ENCODE measurements around the gene TNKS2.

Gene TNKS2

GRCh38 chr10:91816981-91817380, 18.8 kb downstream of the TNKS2 start:
- H3K9me3 ChIP-seq (ENCODE audit: control insufficient read depth in 1 of 2, low read length in 2 of 2), result no peaks in the 10 kb centered on the region
- H3K4me1 ChIP-seq (ENCODE audit: control insufficient read depth in 1 of 2, insufficient read depth in 2 of 2, low read length in 2 of 2), result no peaks in the 10 kb centered on the region
- no peak overlapping the region for H3K4me3 ChIP-seq (ENCODE audit: low read depth in 1 of 2, low read length in 2 of 2)
- no peaks in the 10 kb centered on the region for H3K27me3 ChIP-seq (ENCODE audit: low read depth, low read length)
- no peak overlapping the region for H3K27ac ChIP-seq (ENCODE audit: low read length)
- peaks cover 43 to 46% of the 10 kb centered on the region in 2 donors for H3K36me3 ChIP-seq (ENCODE audit: control insufficient read depth in 1 of 2, insufficient read depth in 2 of 2, low read length in 2 of 2)

- peaks cover 45 to 49% of the 10 kb centered on the region in 2 donors for H3K36me3 ChIP-seq (ENCODE audit: control insufficient read depth in 1 of 2, insufficient read depth in 2 of 2, low read length in 2 of 2)
These were observed 21.9 kb downstream of the TNKS2 start for GRCh38 chr10:91820144-91820543.

GRCh38 chr10:91824076-91824475, 25.9 kb downstream of the TNKS2 start:
- Histone ChIP-seq H3K9me3 (ENCODE audit: control insufficient read depth in 1 of 2, low read length in 2 of 2) (no peaks in the 10 kb centered on the region), H3K36me3 (ENCODE audit: control insufficient read depth in 1 of 2, insufficient read depth in 2 of 2, low read length in 2 of 2) (peaks cover 54 to 71% of the 10 kb centered on the region in 2 donors), H3K4me1 (ENCODE audit: control insufficient read depth in 1 of 2, insufficient read depth in 2 of 2, low read length in 2 of 2) (no peaks in the 10 kb centered on the region), H3K27ac (ENCODE audit: low read length) (no peak overlapping the region), H3K4me3 (ENCODE audit: low read depth in 1 of 2, low read length in 2 of 2) (no peak overlapping the region), H3K27me3 (ENCODE audit: low read depth, low read length) (no peaks in the 10 kb centered on the region)

More at GRCh38 chr10:91820144-91820543, 21.9 kb downstream of the TNKS2 start:
- no peaks in the 10 kb centered on the region for H3K4me1 ChIP-seq (ENCODE audit: control insufficient read depth in 1 of 2, insufficient read depth in 2 of 2, low read length in 2 of 2)
- H3K27me3 ChIP-seq (ENCODE audit: low read depth, low read length), result no peaks in the 10 kb centered on the region
- no peak overlapping the region for H3K4me3 ChIP-seq (ENCODE audit: low read depth in 1 of 2, low read length in 2 of 2)
- no peak overlapping the region for H3K27ac ChIP-seq (ENCODE audit: low read length)
- H3K9me3 ChIP-seq (ENCODE audit: control insufficient read depth in 1 of 2, low read length in 2 of 2), result no peaks in the 10 kb centered on the region

GRCh38 chr10:91829268-91829667, 31.0 kb downstream of the TNKS2 start:
- Histone ChIP-seq H3K4me1 (ENCODE audit: control insufficient read depth in 1 of 2, insufficient read depth in 2 of 2, low read length in 2 of 2) (no peaks in the 10 kb centered on the region), H3K27ac (ENCODE audit: low read length) (no peak overlapping the region), H3K9me3 (ENCODE audit: control insufficient read depth in 1 of 2, low read length in 2 of 2) (no peaks in the 10 kb centered on the region), H3K27me3 (ENCODE audit: low read depth, low read length) (no peaks in the 10 kb centered on the region), H3K36me3 (ENCODE audit: control insufficient read depth in 1 of 2, insufficient read depth in 2 of 2, low read length in 2 of 2) (peaks cover 66 to 82% of the 10 kb centered on the region in 2 donors), H3K4me3 (ENCODE audit: low read depth in 1 of 2, low read length in 2 of 2) (no peak overlapping the region)

- Histone ChIP-seq H3K9me3 (ENCODE audit: control insufficient read depth in 1 of 2, low read length in 2 of 2) (no peaks in the 10 kb centered on the region), H3K27me3 (ENCODE audit: low read depth, low read length) (no peaks in the 10 kb centered on the region), H3K27ac (ENCODE audit: low read length) (no peak overlapping the region), H3K36me3 (ENCODE audit: control insufficient read depth in 1 of 2, insufficient read depth in 2 of 2, low read length in 2 of 2) (peaks cover 69 to 74% of the 10 kb centered on the region in 2 donors), H3K4me1 (ENCODE audit: control insufficient read depth in 1 of 2, insufficient read depth in 2 of 2, low read length in 2 of 2) (no peaks in the 10 kb centered on the region), H3K4me3 (ENCODE audit: low read depth in 1 of 2, low read length in 2 of 2) (no peak overlapping the region)
These were observed 40.0 kb downstream of the TNKS2 start for GRCh38 chr10:91838199-91838598.

- no peak overlapping the region for H3K4me3 ChIP-seq (ENCODE audit: low read depth in 1 of 2, low read length in 2 of 2)
- H3K4me1 ChIP-seq (ENCODE audit: control insufficient read depth in 1 of 2, insufficient read depth in 2 of 2, low read length in 2 of 2), result no peaks in the 10 kb centered on the region
- H3K36me3 ChIP-seq (ENCODE audit: control insufficient read depth in 1 of 2, insufficient read depth in 2 of 2, low read length in 2 of 2), result peaks cover 68 to 75% of the 10 kb centered on the region in 2 donors
- H3K9me3 ChIP-seq (ENCODE audit: control insufficient read depth in 1 of 2, low read length in 2 of 2), result no peaks in the 10 kb centered on the region
- no peak overlapping the region for H3K27ac ChIP-seq (ENCODE audit: low read length)
- H3K27me3 ChIP-seq (ENCODE audit: low read depth, low read length), result no peaks in the 10 kb centered on the region
These were observed 44.9 kb downstream of the TNKS2 start for GRCh38 chr10:91843083-91843482.

GRCh38 chr10:91856637-91857036, 58.4 kb downstream of the TNKS2 start:
- no peaks in the 10 kb centered on the region for H3K9me3 ChIP-seq (ENCODE audit: control insufficient read depth in 1 of 2, low read length in 2 of 2)
- H3K4me1 ChIP-seq (ENCODE audit: control insufficient read depth in 1 of 2, insufficient read depth in 2 of 2, low read length in 2 of 2), result no peaks in the 10 kb centered on the region
- no peaks in the 10 kb centered on the region for H3K27me3 ChIP-seq (ENCODE audit: low read depth, low read length)
- peaks cover 61 to 62% of the 10 kb centered on the region in 2 donors for H3K36me3 ChIP-seq (ENCODE audit: control insufficient read depth in 1 of 2, insufficient read depth in 2 of 2, low read length in 2 of 2)
- H3K27ac ChIP-seq (ENCODE audit: low read length), result no peak overlapping the region
- H3K4me3 ChIP-seq (ENCODE audit: low read depth in 1 of 2, low read length in 2 of 2), result no peak overlapping the region

- H3K4me3 ChIP-seq (ENCODE audit: low read depth in 1 of 2, low read length in 2 of 2), result no peak overlapping the region
- peaks cover 77 to 79% of the 10 kb centered on the region in 2 donors for H3K36me3 ChIP-seq (ENCODE audit: control insufficient read depth in 1 of 2, insufficient read depth in 2 of 2, low read length in 2 of 2)
- no peak overlapping the region for H3K27ac ChIP-seq (ENCODE audit: low read length)
- H3K9me3 ChIP-seq (ENCODE audit: control insufficient read depth in 1 of 2, low read length in 2 of 2), result no peaks in the 10 kb centered on the region
- H3K27me3 ChIP-seq (ENCODE audit: low read depth, low read length), result no peaks in the 10 kb centered on the region
- no peaks in the 10 kb centered on the region for H3K4me1 ChIP-seq (ENCODE audit: control insufficient read depth in 1 of 2, insufficient read depth in 2 of 2, low read length in 2 of 2)
These were observed 62.7 kb downstream of the TNKS2 start for GRCh38 chr10:91860885-91861284.

- Histone ChIP-seq H3K27me3 (ENCODE audit: low read depth, low read length) (no peaks in the 10 kb centered on the region), H3K4me3 (ENCODE audit: low read depth in 1 of 2, low read length in 2 of 2) (no peak overlapping the region), H3K4me1 (ENCODE audit: control insufficient read depth in 1 of 2, insufficient read depth in 2 of 2, low read length in 2 of 2) (no peaks in the 10 kb centered on the region), H3K27ac (ENCODE audit: low read length) (no peak overlapping the region), H3K9me3 (ENCODE audit: control insufficient read depth in 1 of 2, low read length in 2 of 2) (no peaks in the 10 kb centered on the region), H3K36me3 (ENCODE audit: control insufficient read depth in 1 of 2, insufficient read depth in 2 of 2, low read length in 2 of 2) (peaks cover 54 to 56% of the 10 kb centered on the region in 2 donors)
These were observed 65.9 kb downstream of the TNKS2 start for GRCh38 chr10:91864099-91864498.

GRCh38 chr10:91864744-91865143, 66.5 kb downstream of the TNKS2 start:
- Histone ChIP-seq H3K27me3 (ENCODE audit: low read depth, low read length) (no peaks in the 10 kb centered on the region), H3K36me3 (ENCODE audit: control insufficient read depth in 1 of 2, insufficient read depth in 2 of 2, low read length in 2 of 2) (peaks cover 48 to 50% of the 10 kb centered on the region in 2 donors), H3K27ac (ENCODE audit: low read length) (no peak overlapping the region), H3K9me3 (ENCODE audit: control insufficient read depth in 1 of 2, low read length in 2 of 2) (no peaks in the 10 kb centered on the region), H3K4me3 (ENCODE audit: low read depth in 1 of 2, low read length in 2 of 2) (no peak overlapping the region), H3K4me1 (ENCODE audit: control insufficient read depth in 1 of 2, insufficient read depth in 2 of 2, low read length in 2 of 2) (no peaks in the 10 kb centered on the region)

GRCh38 chr10:91865562-91866081, 67.4 kb downstream of the TNKS2 start:
- Histone ChIP-seq H3K27ac (ENCODE audit: low read length) (no peak overlapping the region), H3K27me3 (ENCODE audit: low read depth, low read length) (no peaks in the 10 kb centered on the region), H3K4me1 (ENCODE audit: control insufficient read depth in 1 of 2, insufficient read depth in 2 of 2, low read length in 2 of 2) (no peaks in the 10 kb centered on the region), H3K4me3 (ENCODE audit: low read depth in 1 of 2, low read length in 2 of 2) (no peak overlapping the region), H3K36me3 (ENCODE audit: control insufficient read depth in 1 of 2, insufficient read depth in 2 of 2, low read length in 2 of 2) (peaks cover 40 to 41% of the 10 kb centered on the region in 2 donors), H3K9me3 (ENCODE audit: control insufficient read depth in 1 of 2, low read length in 2 of 2) (no peaks in the 10 kb centered on the region)

GRCh38 chr10:91875156-91875555, 76.9 kb downstream of the TNKS2 start:
- Histone ChIP-seq H3K27ac (ENCODE audit: low read length) (no peak overlapping the region), H3K9me3 (ENCODE audit: control insufficient read depth in 1 of 2, low read length in 2 of 2) (no peaks in the 10 kb centered on the region), H3K4me1 (ENCODE audit: control insufficient read depth in 1 of 2, insufficient read depth in 2 of 2, low read length in 2 of 2) (no peaks in the 10 kb centered on the region), H3K36me3 (ENCODE audit: control insufficient read depth in 1 of 2, insufficient read depth in 2 of 2, low read length in 2 of 2) (no peaks in the 10 kb centered on the region), H3K4me3 (ENCODE audit: low read depth in 1 of 2, low read length in 2 of 2) (no peak overlapping the region), H3K27me3 (ENCODE audit: low read depth, low read length) (no peaks in the 10 kb centered on the region)

Measured in muscle layer of duodenum (tissue), 2 donors.